Endothelial cell of umbilical vein (primary cell): ENCODE data around the gene MECR. TPM values are rescaled to one million over a fixed set of nuclear protein-coding genes. Genes with fewer than 3 reads are reported as not detected.

Experiments
- BruUV-seq: library from RNA; stranded (reverse); fragments of 400-500 nt; replicated peaks from 2 replicates; lab custom pipeline; 2021; lab: Mats Ljungman, UMichigan
- CTCF ChIA-PET: fragments of 300-600, 350-600 bp; sonication (Branson Sonifier 250); formaldehyde crosslinking; loops from one replicate; lab custom pipeline; 2021; ENCODE audit warnings: antibody characterized with exemption, inconsistent platforms; lab: Charles Lee
- POLR2A ChIA-PET: fragments of 300-600, 350-600 bp; sonication (Branson Sonifier 250); formaldehyde crosslinking; loops from one replicate; lab custom pipeline; 2021; ENCODE audit warnings: antibody characterized with exemption, inconsistent platforms; lab: Charles Lee
- DNase-seq: peaks from one replicate; pipeline ENCODE4 v3.0.0-alpha.2; 2011; ENCODE audit warnings: low read depth, low spot score
- FAIRE-seq: peaks from 2 replicates; lab custom pipeline; 2011; peaks lifted over from hg19 to GRCh38; lab: Jason Lieb, UNC
- H2AFZ ChIP-seq: 2 replicates; pipeline ENCODE4 v1.6.0; 2012; ENCODE audit warnings: low read depth, low read length, control low read depth, inconsistent platforms
- H3K27ac ChIP-seq: 2 replicates; pipeline ENCODE4 v1.5.1; 2011; ENCODE audit warnings: low read depth, mild to moderate bottlenecking, control low read depth, low read length, moderate library complexity; ENCODE audit not compliant: insufficient read depth
- H3K27me3 ChIP-seq, 2 experiments: 2 replicates each; pipeline versions ENCODE4 v1.6.0 to v1.6.1; 2011; ENCODE audit warnings: low read length in 2 of 2, mixed read lengths in 1 of 2; ENCODE audit not compliant: control insufficient read depth in 2 of 2, insufficient read depth in 2 of 2
- H3K36me3 ChIP-seq, 2 experiments: 2 replicates in 1 of 2; 3 replicates in 1 of 2; pipeline ENCODE4 v1.5.1; 2011; ENCODE audit warnings: low read length in 2 of 2, mild to moderate bottlenecking in 1 of 2, moderate library complexity in 1 of 2; ENCODE audit not compliant: control insufficient read depth in 2 of 2, insufficient read depth in 2 of 2; ENCODE audit errors: extremely low read depth in 1 of 2
- H3K4me1 ChIP-seq: 3 replicates; pipeline ENCODE4 v1.5.1; 2011; ENCODE audit warnings: mild to moderate bottlenecking, low read length; ENCODE audit not compliant: control insufficient read depth, insufficient read depth; ENCODE audit errors: extremely low read depth
- H3K4me2 ChIP-seq: 2 replicates; pipeline ENCODE4 v1.6.1; 2011; ENCODE audit warnings: low read length, control low read depth, mixed read lengths; ENCODE audit not compliant: insufficient read depth
- H3K4me3 ChIP-seq, 3 experiments: fragments of 200-600 bp in 1 of 3; sonication (generic), shearing (Covaris generic) in 1 of 3; replicated peaks in 1 of 3; 2 replicates each; pipeline ENCODE4 v1.5.1; 2011 to 2016; ENCODE audit warnings: control low read depth in 3 of 3, low read length in 3 of 3, mild to moderate bottlenecking in 2 of 3, inconsistent platforms in 1 of 3, low read depth in 1 of 3, moderate library complexity in 1 of 3; ENCODE audit not compliant: insufficient read depth in 1 of 3
- H3K79me2 ChIP-seq: 2 replicates; pipeline ENCODE4 v1.6.0; 2012; ENCODE audit warnings: low read length, inconsistent platforms; ENCODE audit not compliant: control insufficient read depth, insufficient read depth
- H3K9ac ChIP-seq: replicated peaks from 2 replicates; pipeline ENCODE3; 2011; ENCODE audit warnings: low read length, control low read depth; ENCODE audit not compliant: insufficient read depth; ENCODE audit errors: extremely low read depth
- H3K9me1 ChIP-seq: replicated peaks from 3 replicates; pipeline ENCODE4 v1.6.0; 2011; ENCODE audit warnings: mild to moderate bottlenecking, low read length; ENCODE audit not compliant: control insufficient read depth, insufficient read depth; ENCODE audit errors: extremely low read depth
- H3K9me3 ChIP-seq: replicated peaks from 2 replicates; pipeline ENCODE4 v1.5.1; 2012; ENCODE audit warnings: low read length, inconsistent platforms; ENCODE audit not compliant: control insufficient read depth, insufficient read depth
- H4K20me1 ChIP-seq: replicated peaks from 2 replicates; pipeline ENCODE3; 2011; ENCODE audit warnings: mild to moderate bottlenecking, low read length; ENCODE audit not compliant: control insufficient read depth, insufficient read depth; ENCODE audit errors: extremely low read depth
- CTCF ChIP-seq, 2 donors: IDR thresholded peaks; 1 replicate in 1 of 2; 2 replicates in 1 of 2; pipeline ENCODE4 v1.5.1; 2011; ENCODE audit warnings: low read length in 2 of 2, mild to moderate bottlenecking in 2 of 2, moderate library complexity in 2 of 2, control low read depth in 1 of 2, inconsistent platforms in 1 of 2, low read depth in 1 of 2; ENCODE audit not compliant: insufficient read depth in 1 of 2; ENCODE audit errors: extremely low read depth in 1 of 2
- EZH2 ChIP-seq: IDR thresholded peaks from 2 replicates; pipeline ENCODE4 v1.6.1; 2012; ENCODE audit warnings: borderline replicate concordance, low read depth, mild to moderate bottlenecking, moderate library complexity, low read length, inconsistent platforms; ENCODE audit not compliant: severe bottlenecking
- FOS ChIP-seq: IDR thresholded peaks from 2 replicates; pipeline ENCODE4 v1.6.1; 2011; ENCODE audit warnings: mild to moderate bottlenecking, low read length, moderate library complexity, borderline replicate concordance; ENCODE audit not compliant: insufficient read depth
- GATA2 ChIP-seq: IDR thresholded peaks from 2 replicates; pipeline ENCODE4 v1.7.0; 2011; ENCODE audit warnings: low read depth, mild to moderate bottlenecking, moderate library complexity, mixed read lengths, low read length; ENCODE audit not compliant: insufficient read length, insufficient read depth
- JUN ChIP-seq: IDR thresholded peaks from 2 replicates; pipeline ENCODE4 v1.6.1; 2011; ENCODE audit warnings: borderline replicate concordance, low read depth; ENCODE audit not compliant: insufficient read length, insufficient read depth
- MAX ChIP-seq: IDR thresholded peaks from 2 replicates; pipeline ENCODE4 v1.6.1; 2011; ENCODE audit not compliant: insufficient read depth, insufficient read length
- MYC ChIP-seq: IDR thresholded peaks from one replicate; pipeline ENCODE4 v1.6.1; 2011; ENCODE audit warnings: mild to moderate bottlenecking, low read depth, low read length
- POLR2A ChIP-seq: IDR thresholded peaks from 2 replicates; pipeline ENCODE4 v1.6.1; 2012; ENCODE audit warnings: low read depth, mild to moderate bottlenecking, control low read depth, low read length
- POLR2AphosphoS5 ChIP-seq: IDR thresholded peaks from 2 replicates; pipeline ENCODE4 v1.6.1; 2012; ENCODE audit warnings: low read depth, mild to moderate bottlenecking, control low read depth, low read length, moderate library complexity; ENCODE audit not compliant: insufficient read depth
- dilution Hi-C: fragments of 300-500 bp; cut with MboI; formaldehyde crosslinking; loops from one replicate; pipeline ENCODE4 v1.15.0; 2019; ENCODE audit warnings: low sequenced_read_pairs; ENCODE audit not compliant: extremely low pct_ligation_motif_present
- intact Hi-C: fragments of 100-400 bp; cut with micrococcal nuclease; formaldehyde crosslinking; loops from one replicate; pipeline ENCODE4 v1.10.0; 2022
- polyA plus RNA-seq, 4 experiments: library from polyadenylated mRNA; depleted of rRNA in 3 of 4; stranded (reverse) in 3 of 4; unstranded in 1 of 4; fragments of >200 nt; gene quantifications; 2 replicates each; pipeline versions ENCODE4 v1.2.1 to v1.2.3, GENCODE V29; 2011 to 2012; ENCODE audit warnings: missing spikeins in 1 of 4
- total RNA-seq: library from RNA; stranded (reverse); gene quantifications from 2 replicates; pipeline ENCODE4 v1.2.3, GENCODE V29; 2021

MECR gene
- total and polyA plus RNA-seq, 2 donors (not counting 3 experiments of a cell fraction or from before 2014, with no cell fraction given) = 24.6 to 30.1 TPM

GRCh38 chr1:29156543-29157268 lies 74.0 kb downstream of the MECR start:
- intact Hi-C loops = no loop called here
- no peaks in the 10 kb centered on the region for H3K4me1 ChIP-seq
- peaks cover 17 to 23% of the 10 kb centered on the region in 2 experiments for H3K36me3 ChIP-seq
- no peak overlapping the region for H3K9ac ChIP-seq
- H3K27ac ChIP-seq = no peak overlapping the region
- DNase-seq (peak; percentile 19), FAIRE-seq (no peak)
- peaks cover 33% of the 10 kb centered on the region for H3K79me2 ChIP-seq
- H3K4me3 ChIP-seq = no peak overlapping the region
- no TSS peak for BruUV-seq
- no peak overlapping the region for H3K4me2 ChIP-seq
- ChIA-PET CTCF (interaction anchor here (1.3 to 2.7 kb wide), 3 partner anchors 10 to 46 kb away, joined by 3 to 11 read pairs (median 3); no protein-coding TSS in a partner anchor), POLR2A (no interaction called here)
- TF ChIP-seq JUN (no peak), GATA2 (no peak), EZH2 (no peak), MAX (no peak), POLR2AphosphoS5 (no peak), POLR2A (no peak), MYC (no peak), FOS (no peak), CTCF (IDR thresholded peaks at IDR 0.05; ENCODE audit: extremely low read depth in 1 of 2, insufficient read depth in 1 of 2, low read depth in 1 of 2, low read length in 2 of 2) (no peak)
- H4K20me1 ChIP-seq = peaks cover 5% of the 10 kb centered on the region
- no peaks in the 10 kb centered on the region for H3K27me3 ChIP-seq
- dilution Hi-C loops = no loop called here
- no peaks in the 10 kb centered on the region for H3K9me1 ChIP-seq
- H3K9me3 ChIP-seq = no peaks in the 10 kb centered on the region
- no peak overlapping the region for H2AFZ ChIP-seq
